A673 (cell line): ENCODE data around the gene SAP25. TPM values are rescaled to one million over a fixed set of nuclear protein-coding genes. Genes with fewer than 3 reads are reported as not detected.

Source experiments
- BruUV-seq: library from RNA; stranded (reverse); fragments of 400-500 nt; replicated peaks from 2 replicates; lab custom pipeline; 2021; lab: Mats Ljungman, UMichigan
- CTCF ChIA-PET: fragments of 300-600 bp; sonication (Branson Sonifier 250); formaldehyde crosslinking; loops from one replicate; lab custom pipeline; 2022; ENCODE audit warnings: antibody characterized with exemption; lab: Charles Lee
- POLR2A ChIA-PET: fragments of 300-600 bp; sonication (Branson Sonifier 250); formaldehyde crosslinking; loops from one replicate; lab custom pipeline; 2022; ENCODE audit warnings: antibody characterized with exemption; ENCODE audit not compliant: low non-redundant PET; lab: Charles Lee
- DNase-seq: peaks from one replicate; pipeline ENCODE4 v3.0.0-alpha.2; 2015; ENCODE audit warnings: low spot score
- H3K27ac ChIP-seq: fragments of 200-600 bp; sonication (generic); 2 replicates; pipeline ENCODE4 v1.5.1; 2016; ENCODE audit warnings: mixed run types, low read depth, mild to moderate bottlenecking, mixed read lengths, antibody characterized with exemption, low read length; ENCODE audit not compliant: poor library complexity, severe bottlenecking
- H3K27me3 ChIP-seq: fragments of 200-600 bp; sonication (generic); replicated peaks from 2 replicates; pipeline ENCODE4 v1.6.1; 2017; ENCODE audit warnings: mixed run types, low read depth, mild to moderate bottlenecking, mixed read lengths, antibody characterized with exemption, low read length; ENCODE audit not compliant: insufficient read depth, poor library complexity
- H3K36me3 ChIP-seq: fragments of 200-600 bp; sonication (generic); 2 replicates; pipeline ENCODE4 v1.6.1; 2016; ENCODE audit warnings: mixed run types, mild to moderate bottlenecking, mixed read lengths, antibody characterized with exemption, low read length; ENCODE audit not compliant: insufficient read depth, poor library complexity, severe bottlenecking
- H3K4me1 ChIP-seq: fragments of 200-600 bp; sonication (generic); 2 replicates; pipeline ENCODE4 v1.6.1; 2017; ENCODE audit warnings: mixed run types, mild to moderate bottlenecking, mixed read lengths, antibody characterized with exemption, low read length; ENCODE audit not compliant: insufficient read depth, poor library complexity, severe bottlenecking
- H3K4me3 ChIP-seq: fragments of 200-600 bp; sonication (generic); 2 replicates; pipeline ENCODE4 v1.5.1; 2016; ENCODE audit warnings: low read depth, mixed run types, mild to moderate bottlenecking, mixed read lengths, low read length; ENCODE audit not compliant: poor library complexity, severe bottlenecking
- H3K9me3 ChIP-seq: fragments of 200-600 bp; sonication (generic); 2 replicates; pipeline ENCODE4 v1.6.1; 2016; ENCODE audit warnings: mixed run types, low read depth, mild to moderate bottlenecking, mixed read lengths, antibody characterized with exemption, low read length; ENCODE audit not compliant: poor library complexity, severe bottlenecking
- CTCF ChIP-seq: fragments of 300-800, 200-600 bp; sonication (generic); conservative IDR thresholded peaks from 2 replicates; pipeline ENCODE4 v1.5.1; 2017; ENCODE audit warnings: low read depth, mild to moderate bottlenecking, antibody characterized with exemption, low read length, moderate library complexity, mixed read lengths
- EZH2 ChIP-seq: fragments of 200-600 bp; sonication (generic); IDR thresholded peaks from 2 replicates; pipeline ENCODE4 v1.6.1; 2017; ENCODE audit warnings: borderline replicate concordance, low read depth, mild to moderate bottlenecking, mixed read lengths, antibody characterized with exemption, low read length; ENCODE audit not compliant: poor library complexity, severe bottlenecking
- intact Hi-C: fragments of 100-400 bp; cut with micrococcal nuclease; formaldehyde crosslinking; loops from one replicate; pipeline ENCODE4 v1.10.0; 2022; ENCODE audit not compliant: unreplicated experiment
- total RNA-seq: library from RNA; stranded (reverse); gene quantifications from 2 replicates; pipeline ENCODE4 v1.2.3, GENCODE V29; 2021

SAP25 gene
- total RNA-seq, 1 experiment from 2014 or later, result 1.7 TPM

GRCh38 chr7:100568896-100569844 is 4.5 kb downstream of the SAP25 start:
- intact Hi-C loops, result no loop called here
- Histone ChIP-seq H3K27me3 (no peaks in the 10 kb centered on the region), H3K9me3 (no peaks in the 10 kb centered on the region), H3K27ac (no peak overlapping the region), H3K36me3 (no peaks in the 10 kb centered on the region), H3K4me3 (peak overlapping the region; percentile 35), H3K4me1 (peaks cover 14% of the 10 kb centered on the region)
- BruUV-seq, result no TSS peak
- CTCF ChIA-PET, result interaction anchor here (1.6 kb wide), 1 partner anchor 10 kb away, joined by 9 read pairs; no protein-coding TSS in a partner anchor
- peak; percentile 67 for DNase-seq
- no peak for TF ChIP-seq EZH2
- peak; percentile 50 for TF ChIP-seq CTCF
- POLR2A ChIA-PET, result no interaction called here

GRCh38 chr7:100568176-100568895 is 5.4 kb downstream of the SAP25 start:
- DNase-seq, result no peak

More at GRCh38 chr7:100568176-100568895, 5.4 kb downstream of the SAP25 start:
- CTCF ChIA-PET, result interaction anchor here (1.6 kb wide), 1 partner anchor 9 kb away, joined by 9 read pairs; no protein-coding TSS in a partner anchor
- H3K36me3 ChIP-seq, result no peaks in the 10 kb centered on the region
- H3K27ac ChIP-seq, result no peak overlapping the region
- H3K27me3 ChIP-seq, result no peaks in the 10 kb centered on the region
- TF ChIP-seq EZH2 (no peak), CTCF (no peak)
- H3K4me3 ChIP-seq, result no peak overlapping the region
- H3K9me3 ChIP-seq, result no peaks in the 10 kb centered on the region
- POLR2A ChIA-PET, result no interaction called here
- intact Hi-C loops, result no loop called here
- BruUV-seq, result no TSS peak
- peaks cover 14% of the 10 kb centered on the region for H3K4me1 ChIP-seq
